ENCODE data around the gene KCNQ5.

The KCNQ5 gene

GRCh38 chr6:72939004-72939403 is 317.1 kb downstream of the KCNQ5 start:
- no peaks in the 10 kb centered on the region for H3K36me3 Mint-ChIP-seq (ENCODE audit: low read depth)
- H3K4me3 Mint-ChIP-seq: no peak overlapping the region
- H3K27ac Mint-ChIP-seq: no peak overlapping the region

GRCh38 chr6:72940265-72940664 is 318.4 kb downstream of the KCNQ5 start:
- peaks cover 7% of the 10 kb centered on the region for H3K4me1 Mint-ChIP-seq (ENCODE audit: low read depth)
- H3K9me3 Mint-ChIP-seq: peaks cover 10% of the 10 kb centered on the region

More at GRCh38 chr6:72939004-72939403, 317.1 kb downstream of the KCNQ5 start:
- Mint-ChIP-seq H3K27me3 (no peaks in the 10 kb centered on the region), H3K4me1 (ENCODE audit: low read depth) (peaks cover 7% of the 10 kb centered on the region), H3K9me3 (peaks cover 10% of the 10 kb centered on the region)
- intact Hi-C loops (cut with micrococcal nuclease): no loop called here

GRCh38 chr6:72941263-72941662 is 319.4 kb downstream of the KCNQ5 start:
- Mint-ChIP-seq H3K4me1 (ENCODE audit: low read depth) (no peaks in the 10 kb centered on the region), H3K9me3 (peaks cover 10% of the 10 kb centered on the region), H3K4me3 (no peak overlapping the region), H3K27me3 (no peaks in the 10 kb centered on the region), H3K36me3 (ENCODE audit: low read depth) (no peaks in the 10 kb centered on the region), H3K27ac (no peak overlapping the region)
- intact Hi-C loops (cut with micrococcal nuclease): no loop called here

More at GRCh38 chr6:72940265-72940664, 318.4 kb downstream of the KCNQ5 start:
- Mint-ChIP-seq H3K27ac (no peak overlapping the region), H3K27me3 (no peaks in the 10 kb centered on the region), H3K4me3 (no peak overlapping the region), H3K36me3 (ENCODE audit: low read depth) (no peaks in the 10 kb centered on the region)
- intact Hi-C loops (cut with micrococcal nuclease): no loop called here

- intact Hi-C loops (cut with micrococcal nuclease): no loop called here
- H3K4me1 Mint-ChIP-seq (ENCODE audit: low read depth): no peaks in the 10 kb centered on the region
- no peak overlapping the region for H3K27ac Mint-ChIP-seq
- no peaks in the 10 kb centered on the region for H3K36me3 Mint-ChIP-seq (ENCODE audit: low read depth)
- no peaks in the 10 kb centered on the region for H3K27me3 Mint-ChIP-seq
- peaks cover 10% of the 10 kb centered on the region for H3K9me3 Mint-ChIP-seq
- H3K4me3 Mint-ChIP-seq: no peak overlapping the region
These were observed 319.9 kb downstream of the KCNQ5 start for GRCh38 chr6:72941751-72942150.

GRCh38 chr6:72943699-72944098 is 321.8 kb downstream of the KCNQ5 start:
- intact Hi-C loops (cut with micrococcal nuclease): no loop called here
- Mint-ChIP-seq H3K4me1 (ENCODE audit: low read depth) (no peaks in the 10 kb centered on the region), H3K27me3 (no peaks in the 10 kb centered on the region), H3K27ac (no peak overlapping the region), H3K36me3 (ENCODE audit: low read depth) (no peaks in the 10 kb centered on the region), H3K9me3 (peaks cover 10% of the 10 kb centered on the region), H3K4me3 (no peak overlapping the region)

- H3K27ac Mint-ChIP-seq: no peak overlapping the region
- intact Hi-C loops (cut with micrococcal nuclease): no loop called here
These were observed 322.8 kb downstream of the KCNQ5 start for GRCh38 chr6:72944660-72945059.

GRCh38 chr6:72946774-72947173 is 324.9 kb downstream of the KCNQ5 start:
- no peak overlapping the region for H3K27ac Mint-ChIP-seq
- no peaks in the 10 kb centered on the region for H3K4me1 Mint-ChIP-seq (ENCODE audit: low read depth)
- H3K4me3 Mint-ChIP-seq: no peak overlapping the region
- intact Hi-C loops (cut with micrococcal nuclease): no loop called here
- peaks cover 3% of the 10 kb centered on the region for H3K9me3 Mint-ChIP-seq
- no peaks in the 10 kb centered on the region for H3K36me3 Mint-ChIP-seq (ENCODE audit: low read depth)
- H3K27me3 Mint-ChIP-seq: no peaks in the 10 kb centered on the region

More at GRCh38 chr6:72944660-72945059, 322.8 kb downstream of the KCNQ5 start:
- H3K27me3 Mint-ChIP-seq: no peaks in the 10 kb centered on the region
- no peaks in the 10 kb centered on the region for H3K4me1 Mint-ChIP-seq (ENCODE audit: low read depth)
- H3K9me3 Mint-ChIP-seq: peaks cover 10% of the 10 kb centered on the region
- H3K36me3 Mint-ChIP-seq (ENCODE audit: low read depth): no peaks in the 10 kb centered on the region
- no peak overlapping the region for H3K4me3 Mint-ChIP-seq

- Mint-ChIP-seq H3K9me3 (no peaks in the 10 kb centered on the region), H3K4me1 (ENCODE audit: low read depth) (no peaks in the 10 kb centered on the region), H3K27ac (no peak overlapping the region), H3K27me3 (no peaks in the 10 kb centered on the region), H3K36me3 (ENCODE audit: low read depth) (no peaks in the 10 kb centered on the region), H3K4me3 (no peak overlapping the region)
- intact Hi-C loops (cut with micrococcal nuclease): no loop called here
These were observed 325.7 kb downstream of the KCNQ5 start for GRCh38 chr6:72947534-72947933.

- Mint-ChIP-seq H3K4me3 (no peak overlapping the region), H3K4me1 (ENCODE audit: low read depth) (no peaks in the 10 kb centered on the region), H3K9me3 (no peaks in the 10 kb centered on the region), H3K36me3 (ENCODE audit: low read depth) (no peaks in the 10 kb centered on the region), H3K27ac (no peak overlapping the region), H3K27me3 (no peaks in the 10 kb centered on the region)
- intact Hi-C loops (cut with micrococcal nuclease): no loop called here
These were observed 326.3 kb downstream of the KCNQ5 start for GRCh38 chr6:72948153-72948552.

GRCh38 chr6:72950114-72950860 is 328.4 kb downstream of the KCNQ5 start:
- no peak overlapping the region for H3K27ac Mint-ChIP-seq
- H3K4me3 Mint-ChIP-seq: no peak overlapping the region
- H3K9me3 Mint-ChIP-seq: no peaks in the 10 kb centered on the region
- no peaks in the 10 kb centered on the region for H3K4me1 Mint-ChIP-seq (ENCODE audit: low read depth)
- no peaks in the 10 kb centered on the region for H3K27me3 Mint-ChIP-seq
- intact Hi-C loops (cut with micrococcal nuclease): no loop called here
- H3K36me3 Mint-ChIP-seq (ENCODE audit: low read depth): no peaks in the 10 kb centered on the region

GRCh38 chr6:72952808-72953630 is 331.2 kb downstream of the KCNQ5 start:
- Mint-ChIP-seq H3K36me3 (ENCODE audit: low read depth) (no peaks in the 10 kb centered on the region), H3K4me1 (ENCODE audit: low read depth) (peaks cover 8% of the 10 kb centered on the region), H3K9me3 (no peaks in the 10 kb centered on the region), H3K27ac (no peak overlapping the region), H3K4me3 (no peak overlapping the region), H3K27me3 (no peaks in the 10 kb centered on the region)
- intact Hi-C loops (cut with micrococcal nuclease): no loop called here

- no peaks in the 10 kb centered on the region for H3K27me3 Mint-ChIP-seq
- H3K9me3 Mint-ChIP-seq: no peaks in the 10 kb centered on the region
- intact Hi-C loops (cut with micrococcal nuclease): no loop called here
- H3K36me3 Mint-ChIP-seq (ENCODE audit: low read depth): no peaks in the 10 kb centered on the region
- peak overlapping the region; percentile 17 for H3K27ac Mint-ChIP-seq
- peaks cover 8% of the 10 kb centered on the region for H3K4me1 Mint-ChIP-seq (ENCODE audit: low read depth)
- H3K4me3 Mint-ChIP-seq: no peak overlapping the region
These were observed 332.1 kb downstream of the KCNQ5 start for GRCh38 chr6:72953971-72954381.

GRCh38 chr6:72954716-72955115 is 332.9 kb downstream of the KCNQ5 start:
- Mint-ChIP-seq H3K36me3 (ENCODE audit: low read depth) (no peaks in the 10 kb centered on the region), H3K27me3 (no peaks in the 10 kb centered on the region), H3K4me3 (no peak overlapping the region), H3K27ac (no peak overlapping the region), H3K9me3 (no peaks in the 10 kb centered on the region), H3K4me1 (ENCODE audit: low read depth) (peaks cover 8% of the 10 kb centered on the region)
- intact Hi-C loops (cut with micrococcal nuclease): no loop called here

- H3K27ac Mint-ChIP-seq: peak overlapping the region; percentile 26
- intact Hi-C loops (cut with micrococcal nuclease): no loop called here
- no peak overlapping the region for H3K4me3 Mint-ChIP-seq
- H3K36me3 Mint-ChIP-seq (ENCODE audit: low read depth): no peaks in the 10 kb centered on the region
- peaks cover 8% of the 10 kb centered on the region for H3K4me1 Mint-ChIP-seq (ENCODE audit: low read depth)
- H3K9me3 Mint-ChIP-seq: no peaks in the 10 kb centered on the region
- no peaks in the 10 kb centered on the region for H3K27me3 Mint-ChIP-seq
These were observed 333.8 kb downstream of the KCNQ5 start for GRCh38 chr6:72955666-72956065.

All from dendritic cell treated with granulocyte-macrophage colony-stimulating factor and Interleukin-4, amounts not matched to agents 40 ng/mL and 50 ng/mL, for 4 days (primary cell).